Epithelial cell of proximal tubule (primary cell): Measurements from ENCODE around the gene ADAM19. TPM values are rescaled to one million over a fixed set of nuclear protein-coding genes. Genes with fewer than 3 reads are reported as not detected.

Experiments
- DNase-seq: peaks from one replicate; pipeline ENCODE4 v3.0.0-alpha.2; 2011; ENCODE audit warnings: low read depth
- H3K4me3 ChIP-seq: 2 replicates; pipeline ENCODE4 v1.5.1; 2011; ENCODE audit warnings: low read depth, mild to moderate bottlenecking, low read length
- total RNA-seq: library from RNA; depleted of rRNA; stranded (reverse); fragments of >200 nt; gene quantifications from 2 replicates; pipeline ENCODE4 v1.2.3, GENCODE V29; 2015
- TF ChIP-seq, protein P1 (sequence below): conservative IDR thresholded peaks from 2 replicates; pipeline ENCODE4 v1.5.1; 2012; ENCODE audit warnings: low read depth, mild to moderate bottlenecking, low read length

The ADAM19 gene
- total RNA-seq, 1 donor from 2014 or later = 19.3 TPM

DNA sequence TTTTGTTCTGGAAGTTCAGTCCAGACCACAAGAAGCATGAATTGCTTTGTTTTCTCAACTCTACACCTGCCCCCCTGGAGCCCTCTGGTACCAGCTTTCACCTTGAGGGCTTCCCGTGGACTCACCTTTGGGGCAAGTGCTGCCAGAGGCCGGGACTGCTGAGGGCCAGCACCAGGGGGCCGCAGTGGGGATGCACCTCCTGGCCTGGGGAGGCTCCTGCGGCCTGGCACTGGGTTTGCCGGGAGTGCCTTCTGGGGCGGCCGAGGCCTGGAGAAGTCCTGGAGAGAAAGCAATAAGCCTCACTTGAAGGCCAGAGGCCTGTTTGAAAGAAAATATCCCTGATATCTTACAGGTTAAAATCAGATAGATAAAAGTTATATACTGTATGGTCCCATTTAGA, 93.9 kb downstream of the ADAM19 start:
- TF ChIP-seq, protein P1, sequence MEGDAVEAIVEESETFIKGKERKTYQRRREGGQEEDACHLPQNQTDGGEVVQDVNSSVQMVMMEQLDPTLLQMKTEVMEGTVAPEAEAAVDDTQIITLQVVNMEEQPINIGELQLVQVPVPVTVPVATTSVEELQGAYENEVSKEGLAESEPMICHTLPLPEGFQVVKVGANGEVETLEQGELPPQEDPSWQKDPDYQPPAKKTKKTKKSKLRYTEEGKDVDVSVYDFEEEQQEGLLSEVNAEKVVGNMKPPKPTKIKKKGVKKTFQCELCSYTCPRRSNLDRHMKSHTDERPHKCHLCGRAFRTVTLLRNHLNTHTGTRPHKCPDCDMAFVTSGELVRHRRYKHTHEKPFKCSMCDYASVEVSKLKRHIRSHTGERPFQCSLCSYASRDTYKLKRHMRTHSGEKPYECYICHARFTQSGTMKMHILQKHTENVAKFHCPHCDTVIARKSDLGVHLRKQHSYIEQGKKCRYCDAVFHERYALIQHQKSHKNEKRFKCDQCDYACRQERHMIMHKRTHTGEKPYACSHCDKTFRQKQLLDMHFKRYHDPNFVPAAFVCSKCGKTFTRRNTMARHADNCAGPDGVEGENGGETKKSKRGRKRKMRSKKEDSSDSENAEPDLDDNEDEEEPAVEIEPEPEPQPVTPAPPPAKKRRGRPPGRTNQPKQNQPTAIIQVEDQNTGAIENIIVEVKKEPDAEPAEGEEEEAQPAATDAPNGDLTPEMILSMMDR = no peak
- H3K4me3 ChIP-seq = no peak overlapping the region
- DNase-seq = no peak

DNA sequence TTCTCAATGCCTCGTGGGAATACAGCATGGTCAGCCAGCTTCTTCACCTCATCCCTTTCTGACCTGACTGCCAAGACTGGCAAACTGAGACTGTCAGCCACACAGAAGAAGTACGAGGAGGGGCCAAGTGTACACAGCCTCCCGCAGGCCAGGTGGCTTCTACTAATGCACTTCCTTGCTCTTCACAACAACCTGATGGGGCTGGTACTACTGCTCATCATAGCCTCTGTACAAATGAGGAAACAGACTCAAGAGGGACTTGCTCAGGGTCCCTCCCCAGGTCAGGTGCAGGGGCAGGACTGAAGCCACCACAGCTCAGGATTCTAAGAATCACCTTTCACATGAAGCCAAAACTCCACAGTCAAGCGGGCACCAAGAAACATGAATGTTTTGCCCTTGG, 94.3 kb downstream of the ADAM19 start:
- H3K4me3 ChIP-seq = no peak overlapping the region
- no peak for DNase-seq
- TF ChIP-seq, protein P1 = no peak

DNA sequence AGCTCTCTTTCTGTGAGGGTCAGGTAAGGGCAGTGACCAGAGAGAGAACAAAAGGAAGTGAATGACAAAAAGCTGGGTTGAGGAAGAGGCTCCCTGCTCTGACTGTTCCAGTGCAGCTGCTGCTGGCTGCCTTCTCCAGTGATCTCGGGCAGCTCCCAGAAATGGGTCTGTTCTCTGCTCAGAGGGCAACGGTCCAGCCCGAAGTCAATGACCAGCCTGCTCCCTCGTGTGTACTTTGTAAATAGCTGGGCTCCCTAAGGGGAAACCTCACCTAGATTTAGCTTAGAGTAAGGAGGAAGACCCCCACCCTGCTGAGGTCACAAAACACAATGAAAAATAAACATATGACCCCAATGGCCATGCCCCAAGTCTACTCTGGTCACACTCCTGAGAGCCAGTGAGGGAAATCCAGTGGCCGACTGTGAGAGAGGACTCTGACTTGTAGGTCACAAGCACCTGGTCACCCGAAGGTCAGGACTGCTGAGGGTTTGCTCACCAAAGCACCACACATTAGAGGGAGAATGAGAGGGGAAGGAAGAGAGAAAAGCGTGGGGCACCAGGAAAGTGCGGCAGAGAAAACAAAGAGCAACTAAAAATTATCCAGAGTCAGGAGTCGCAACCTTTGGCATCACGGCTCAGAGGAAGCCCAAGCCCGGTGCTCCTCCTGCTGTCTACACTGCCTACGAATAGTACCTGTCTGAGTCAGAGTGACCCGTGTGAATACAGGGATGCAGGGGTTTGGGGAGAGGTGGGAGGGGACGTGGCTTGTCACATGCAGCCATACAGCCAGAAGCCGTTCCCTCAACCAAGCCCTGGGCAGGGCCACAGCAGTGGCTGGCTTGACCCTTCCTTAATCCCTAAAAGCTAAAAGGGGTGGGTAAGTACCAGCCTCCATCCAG, 95.7 kb downstream of the ADAM19 start:
- TF ChIP-seq, protein P1 = no peak
- H3K4me3 ChIP-seq = no peak overlapping the region
- no peak for DNase-seq

DNA sequence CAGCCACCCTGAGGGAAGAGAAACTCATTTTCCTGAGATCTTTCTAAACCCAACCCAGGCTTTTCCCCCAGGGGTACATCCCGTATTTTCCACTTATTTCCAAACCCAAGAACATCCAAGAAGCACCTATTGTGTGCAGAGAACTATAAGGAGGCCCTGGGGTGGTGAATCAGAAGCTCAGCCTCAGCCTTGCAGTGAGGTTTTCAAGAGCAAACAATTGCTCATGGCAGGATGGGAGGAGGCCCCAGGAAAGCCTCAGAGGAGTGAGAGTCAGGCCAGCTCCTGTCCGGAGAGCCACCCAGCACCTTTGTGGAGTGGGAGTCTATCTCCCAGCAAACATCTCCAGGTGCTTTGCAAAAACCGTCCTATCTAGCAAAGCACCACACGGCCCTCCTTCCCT, 96.4 kb downstream of the ADAM19 start:
- TF ChIP-seq, protein P1 = no peak
- DNase-seq = no peak
- no peak overlapping the region for H3K4me3 ChIP-seq

DNA sequence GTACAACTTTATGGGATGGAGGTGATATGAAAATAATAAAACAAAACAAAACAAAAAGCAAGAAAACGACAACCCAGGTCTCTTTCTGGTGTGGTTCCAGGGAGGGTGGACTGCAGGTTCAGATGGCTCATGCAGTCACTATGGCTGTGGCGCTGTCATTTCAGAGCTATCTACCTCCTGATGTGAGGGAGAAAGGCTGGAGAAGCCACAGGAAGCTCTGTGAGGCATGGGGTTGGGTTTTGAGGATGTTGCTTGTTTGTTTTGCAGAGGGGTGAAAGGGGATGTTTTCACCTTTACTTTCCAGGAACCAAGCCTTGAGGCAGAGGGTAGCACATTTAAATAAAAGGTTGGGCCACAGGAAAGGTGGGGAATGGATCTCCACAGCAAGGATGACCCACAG, 96.8 kb downstream of the ADAM19 start:
- H3K4me3 ChIP-seq = no peak overlapping the region
- DNase-seq = no peak
- TF ChIP-seq, protein P1 = no peak

DNA sequence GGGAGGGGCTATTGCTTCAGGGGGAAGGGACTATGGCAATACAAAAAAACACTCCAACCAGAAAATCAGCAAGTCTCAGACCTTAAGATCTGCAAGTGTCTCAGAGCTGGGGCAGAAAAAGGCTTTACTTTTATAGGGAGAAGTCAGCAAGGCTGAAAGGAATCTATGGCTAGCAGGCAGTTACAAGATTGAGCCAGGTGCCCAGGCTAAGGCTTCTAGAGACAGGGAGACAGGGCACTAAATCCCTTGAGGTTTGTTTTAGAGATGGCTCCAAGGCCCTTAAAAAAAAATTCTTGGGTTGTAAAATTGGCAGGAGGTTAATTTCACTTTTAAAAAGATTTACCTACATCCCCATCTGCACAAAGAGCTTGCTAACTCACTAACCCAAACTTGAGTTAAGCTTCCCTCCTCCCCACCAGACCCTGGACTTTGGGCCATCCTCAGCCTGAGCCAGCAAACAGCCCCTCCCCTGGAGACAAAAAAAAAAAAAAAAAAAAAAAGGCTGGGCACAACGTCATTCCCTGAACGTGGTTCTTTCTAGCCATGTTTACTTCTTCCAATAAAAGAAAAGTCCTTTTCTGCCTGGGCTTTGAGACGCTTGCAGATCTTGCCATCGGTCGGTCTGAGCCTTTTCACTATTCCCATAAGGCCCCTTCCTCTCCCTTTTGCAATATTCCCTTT, 97.6 kb downstream of the ADAM19 start:
- DNase-seq = no peak
- TF ChIP-seq, protein P1 = no peak
- H3K4me3 ChIP-seq = no peak overlapping the region
